ENCODE measurements around the gene CXCL11. TPM values are rescaled to one million over a fixed set of nuclear protein-coding genes. Genes with fewer than 3 reads are reported as not detected.

Gene CXCL11
- total RNA-seq, 1 experiment from 2014 or later, result not detected

- no peaks in the 10 kb centered on the region for H3K9me3 ChIP-seq (ENCODE audit: control insufficient read depth, low read depth, low read length)
- H3K27me3 Mint-ChIP-seq (ENCODE audit: low read depth), result peaks cover 9% of the 10 kb centered on the region; the same call in 1 of the 2 replicates
- H2BK12ac ChIP-seq (ENCODE audit: insufficient read length, low read depth, low read length), result no peak overlapping the region
- H3K23ac ChIP-seq (ENCODE audit: insufficient read length, low read depth, low read length), result no peak overlapping the region
- WGBS (ENCODE audit: extremely low coverage, insufficient read length, low lambda C conversion rate), result no CpG with 5 or more reads among the region's 1 CpG
- H3K4me3 Mint-ChIP-seq, result no peak overlapping the region
- H2AFZ ChIP-seq (ENCODE audit: low read length), result peak overlapping the region; percentile 80
- no peak overlapping the region for H2BK5ac ChIP-seq (ENCODE audit: insufficient read length, low read length)
- no peaks in the 10 kb centered on the region for H4K20me1 ChIP-seq (ENCODE audit: control insufficient read depth, insufficient read depth, insufficient read length)
- H4K8ac ChIP-seq (replicated peaks; ENCODE audit: insufficient read length, low read depth, low read length), result no peak overlapping the region
- peak overlapping the region; percentile 4 to 78 (median 44); a peak in 4 of 7 replicates for H3K27ac Mint-ChIP-seq
- H2BK20ac ChIP-seq (ENCODE audit: low read depth, low read length, poor library complexity, severe bottlenecking), result no peak overlapping the region
- no peak overlapping the region for H3T11ph ChIP-seq (ENCODE audit: low read length)
- no peaks in the 10 kb centered on the region for H3K79me2 ChIP-seq (ENCODE audit: insufficient read depth, low read length)
- H2AK5ac ChIP-seq (ENCODE audit: insufficient read length, low read length), result no peak overlapping the region
- H2BK120ac ChIP-seq (ENCODE audit: low read depth, low read length, poor library complexity, severe bottlenecking), result no peak overlapping the region
- H4K91ac ChIP-seq (ENCODE audit: insufficient read length, low read depth, low read length), result no peak overlapping the region
- no peak overlapping the region for H3K56ac ChIP-seq (ENCODE audit: insufficient read length, low read depth, low read length)
- H3K4me1 Mint-ChIP-seq, result peaks cover 24% of the 10 kb centered on the region in 2 experiments
- H3K36me3 Mint-ChIP-seq (ENCODE audit: insufficient read depth in 1 of 3, low read depth in 3 of 3), result no peaks in the 10 kb centered on the region
- peaks cover 10% of the 10 kb centered on the region; the same call in 1 of the 2 replicates for H3K4me1 ChIP-seq (ENCODE audit: insufficient read depth, low read length)
- H3K79me1 ChIP-seq (ENCODE audit: insufficient read depth, low read depth, low read length, poor library complexity, severe bottlenecking), result no peaks in the 10 kb centered on the region
- H3K18ac ChIP-seq (ENCODE audit: insufficient read length, low read depth, low read length), result no peak overlapping the region
- no peak for TF ChIP-seq CTCF (conservative IDR thresholded peaks at IDR 0.05)
- no peaks in the 10 kb centered on the region for H3K23me2 ChIP-seq (ENCODE audit: insufficient read length, low read depth, low read length, poor library complexity, severe bottlenecking)
- H3K4ac ChIP-seq (ENCODE audit: low read depth, low read length), result no peak overlapping the region
- no peak overlapping the region for H3K9ac ChIP-seq (ENCODE audit: extremely low read depth, insufficient read length, low read length)
- H3K4me2 ChIP-seq (ENCODE audit: insufficient read depth, insufficient read length, low read length), result no peak overlapping the region
- no peak overlapping the region for H3K27ac ChIP-seq (ENCODE audit: insufficient read length, low read depth, low read length)
- no peak overlapping the region for H4K5ac ChIP-seq (ENCODE audit: insufficient read length, low read depth, low read length)
- no peak for DNase-seq
- no peak overlapping the region for H2BK15ac ChIP-seq (ENCODE audit: low read depth, low read length)
- H3K14ac ChIP-seq (ENCODE audit: insufficient read depth, low read length), result no peak overlapping the region
- no peaks in the 10 kb centered on the region for H3K27me3 ChIP-seq (ENCODE audit: insufficient read depth, low read length)
- no peaks in the 10 kb centered on the region for H3K9me3 Mint-ChIP-seq
Measured at GRCh38 chr4:76012388-76012801, 23.5 kb downstream of the CXCL11 start.
